GM18909 (cell line): ENCODE results near the gene COL27A1.
"Not testable (repeated sequence)": the region's sequence is repeated elsewhere in the genome, so short reads cannot be mapped to it uniquely, and the experiment has no call there.

Experiments used
- ATAC-seq: cut with Tn5 transposase; IDR thresholded peaks from one replicate; pipeline ENCODE4 v1.9.1; 2021; ENCODE audit warnings: mild to moderate bottlenecking; ENCODE audit not compliant: unreplicated experiment, poor library complexity

Gene COL27A1

DNA sequence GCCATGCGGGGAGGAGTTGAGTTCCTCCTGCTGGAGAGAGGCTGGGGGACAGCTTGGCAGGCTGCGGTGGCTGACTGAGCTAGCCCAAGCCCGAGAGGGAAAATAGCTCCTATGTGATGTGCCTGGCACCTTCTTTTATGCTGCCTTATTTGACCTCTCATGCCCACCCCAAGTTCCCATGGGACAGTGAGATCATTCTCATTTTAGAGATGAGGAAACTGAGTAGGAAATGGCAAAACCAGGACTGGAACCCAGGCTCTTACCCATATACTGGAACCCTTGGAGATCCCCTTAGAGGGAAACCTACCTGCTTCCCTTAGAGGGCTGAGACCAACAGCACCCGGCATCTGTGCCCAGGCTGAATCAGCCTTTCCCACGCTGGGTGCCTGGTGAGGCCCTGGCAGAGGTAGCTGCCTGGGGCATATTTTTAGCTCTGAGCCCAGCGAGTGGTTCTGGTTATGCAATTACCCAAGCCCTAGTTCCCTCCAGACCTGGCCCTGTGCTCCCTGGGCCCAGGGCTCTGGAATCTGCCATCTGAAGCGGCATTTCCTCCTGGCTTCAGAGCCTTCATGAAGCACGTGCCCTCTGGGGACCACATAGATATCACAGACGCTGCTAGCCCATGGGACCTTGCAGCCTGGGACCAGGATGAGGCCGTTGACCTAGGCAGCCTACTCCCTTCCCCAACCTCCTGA lies 23.6 kb downstream of the COL27A1 start:
- no peak for ATAC-seq

DNA sequence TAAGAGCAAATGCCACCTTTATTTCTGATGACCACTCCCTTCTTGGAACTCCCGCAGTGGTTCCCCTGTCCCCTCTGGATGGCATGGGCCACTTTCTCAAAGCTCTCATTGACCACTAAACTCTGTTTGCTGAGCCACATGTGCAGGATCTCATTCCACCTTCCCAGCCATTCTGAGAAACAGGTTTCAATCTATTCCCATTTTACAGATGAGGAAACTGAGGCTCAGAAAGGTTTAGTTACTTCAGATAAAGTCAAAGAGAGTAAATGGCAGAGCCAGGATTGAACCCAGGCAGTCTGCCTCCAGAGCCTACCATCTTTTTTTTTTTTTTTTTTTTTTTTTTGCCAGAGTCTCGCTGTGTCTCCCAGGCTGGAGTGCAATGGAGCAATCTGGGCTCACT lies 24.2 kb downstream of the COL27A1 start:
- no peak for ATAC-seq

DNA sequence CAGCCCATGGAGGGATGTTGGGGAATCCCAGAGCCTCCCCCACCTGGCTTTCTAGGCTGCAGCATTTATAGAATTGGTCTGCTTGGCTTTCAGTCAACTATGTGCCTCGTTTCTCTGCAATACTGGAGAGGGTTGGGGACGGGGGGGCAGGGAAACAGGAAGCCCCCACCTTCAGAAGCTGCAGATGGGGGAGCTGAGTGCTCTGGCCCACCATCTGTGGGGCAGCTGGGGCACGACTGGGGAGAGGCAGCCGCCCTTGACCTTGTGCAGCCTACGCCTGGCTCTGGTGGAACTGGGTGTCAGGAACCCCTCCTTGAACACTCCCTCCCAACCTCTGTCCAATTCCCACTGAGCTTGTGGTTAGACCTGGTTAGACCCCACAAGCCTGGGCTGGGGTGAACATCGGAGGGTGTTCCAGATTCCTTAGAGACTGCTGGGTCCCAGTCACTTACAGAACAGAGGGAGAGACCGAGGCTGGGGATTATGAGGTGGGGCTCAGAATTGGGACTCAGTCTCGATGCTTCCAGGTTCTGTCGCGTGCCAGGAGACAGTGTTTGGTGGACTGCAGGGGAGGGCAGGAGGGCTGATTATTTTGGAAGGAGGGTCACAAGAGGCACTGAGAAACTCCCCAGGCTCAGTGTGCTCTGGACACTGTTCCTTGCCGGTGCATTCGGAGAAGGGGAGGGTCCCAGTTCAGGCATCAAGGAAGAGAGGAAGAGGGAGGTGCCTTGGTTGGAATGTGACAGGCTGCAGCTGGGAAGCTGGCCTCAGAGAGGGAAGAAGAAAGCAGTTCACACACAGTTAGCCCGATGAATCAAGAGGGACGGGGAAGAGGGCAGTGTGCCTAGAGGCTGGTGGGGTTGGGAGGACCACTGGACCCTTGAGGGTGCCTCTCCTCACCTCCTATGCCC lies 25.6 kb downstream of the COL27A1 start:
- ATAC-seq, result no peak

DNA sequence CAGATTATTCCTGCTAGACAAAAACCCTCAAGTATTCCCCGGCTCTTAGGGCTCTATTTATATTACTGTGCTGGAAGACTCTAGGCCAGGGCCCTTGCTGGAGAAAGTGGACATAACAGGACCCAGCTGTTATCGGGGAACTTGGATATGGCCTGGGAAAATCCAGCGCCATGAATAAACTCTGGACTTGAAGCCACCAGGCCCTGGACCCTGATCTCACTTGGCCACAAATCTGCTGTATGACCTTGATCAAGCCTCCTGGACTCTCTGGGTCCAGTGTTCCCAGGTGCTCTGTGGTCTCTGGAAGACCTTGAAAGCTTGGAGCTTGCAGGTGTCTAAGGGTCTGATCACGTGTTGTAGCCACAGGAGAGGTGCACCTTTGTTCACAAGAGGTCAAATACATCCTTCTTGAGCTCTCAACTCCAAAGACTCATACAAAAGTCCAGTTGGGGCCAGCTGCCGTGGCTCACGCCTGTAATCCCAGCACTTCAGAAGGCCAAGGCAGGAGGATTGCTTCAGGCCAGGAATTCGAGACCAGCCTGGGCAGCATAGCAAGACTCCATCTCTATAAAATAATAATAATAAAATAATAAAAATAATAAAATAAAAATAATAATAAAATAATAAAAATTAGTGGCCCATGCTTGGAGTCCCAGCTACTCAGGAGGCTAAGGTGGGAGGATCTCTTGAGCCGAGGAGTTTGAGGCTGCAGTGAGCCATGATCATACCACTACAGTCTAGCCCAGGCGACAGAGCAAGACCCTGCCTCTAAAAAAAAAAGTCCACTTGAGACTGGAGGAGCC lies 26.5 kb downstream of the COL27A1 start:
- ATAC-seq, result no peak

DNA sequence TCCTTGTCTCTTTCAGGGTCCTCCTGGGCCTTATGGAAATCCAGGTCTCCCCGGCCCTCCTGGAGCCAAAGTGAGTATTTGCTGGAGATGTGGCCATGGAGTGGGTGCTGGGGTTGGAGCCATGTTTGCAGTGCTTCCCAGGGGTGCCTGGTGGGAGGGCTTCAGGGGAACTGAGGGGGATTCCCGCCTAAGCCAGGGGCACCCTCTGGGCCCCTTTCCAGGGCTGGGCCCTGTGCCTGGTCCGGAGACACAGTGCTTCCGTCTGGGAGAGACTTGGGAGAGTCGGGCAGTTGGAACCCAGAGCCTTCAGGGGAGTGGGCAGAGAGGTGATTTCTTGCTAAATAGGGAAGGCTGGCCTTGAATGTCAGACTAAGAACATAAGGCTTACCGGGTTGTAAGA lies 27.7 kb downstream of the COL27A1 start:
- no peak for ATAC-seq

DNA sequence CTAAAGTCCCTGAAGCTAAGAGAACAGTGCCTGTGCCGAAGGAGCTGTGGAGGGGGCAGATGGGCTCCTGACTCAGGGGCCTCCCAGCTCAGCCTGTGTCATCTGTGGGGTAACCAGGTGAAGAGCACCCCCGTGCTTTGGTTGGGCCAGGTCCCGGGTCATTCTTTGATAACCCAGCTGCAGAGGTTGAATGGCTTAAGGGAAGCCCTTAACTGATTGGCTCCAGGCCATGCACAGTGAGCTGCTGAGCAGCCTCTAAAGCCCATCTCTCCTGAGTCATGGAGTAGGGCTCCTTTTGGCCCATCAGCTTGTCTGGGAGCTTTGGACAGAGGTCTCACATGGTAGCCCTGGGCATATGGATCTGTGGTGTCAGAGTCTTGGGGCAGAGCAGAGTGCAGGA lies 28.7 kb downstream of the COL27A1 start:
- no peak for ATAC-seq

DNA sequence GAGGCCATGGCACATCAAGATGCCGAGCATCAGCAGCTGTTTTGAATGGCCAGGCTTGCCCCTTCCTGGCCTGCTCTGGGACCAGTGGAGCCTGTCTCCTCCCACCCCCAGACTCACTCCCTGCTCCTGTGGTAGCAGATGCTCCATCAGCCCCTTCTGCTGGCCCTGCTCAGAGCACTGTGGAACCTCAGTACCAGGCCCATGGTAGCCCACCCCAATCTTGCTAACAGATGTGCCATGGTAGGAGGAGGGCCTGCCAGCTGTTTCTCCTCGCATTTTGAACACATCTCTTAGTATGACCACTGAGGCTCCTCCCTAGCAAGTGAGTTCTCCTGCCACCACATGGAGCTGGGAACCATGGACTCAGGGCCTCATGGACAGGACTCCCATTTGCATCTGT lies 29.5 kb downstream of the COL27A1 start:
- ATAC-seq, result no peak

DNA sequence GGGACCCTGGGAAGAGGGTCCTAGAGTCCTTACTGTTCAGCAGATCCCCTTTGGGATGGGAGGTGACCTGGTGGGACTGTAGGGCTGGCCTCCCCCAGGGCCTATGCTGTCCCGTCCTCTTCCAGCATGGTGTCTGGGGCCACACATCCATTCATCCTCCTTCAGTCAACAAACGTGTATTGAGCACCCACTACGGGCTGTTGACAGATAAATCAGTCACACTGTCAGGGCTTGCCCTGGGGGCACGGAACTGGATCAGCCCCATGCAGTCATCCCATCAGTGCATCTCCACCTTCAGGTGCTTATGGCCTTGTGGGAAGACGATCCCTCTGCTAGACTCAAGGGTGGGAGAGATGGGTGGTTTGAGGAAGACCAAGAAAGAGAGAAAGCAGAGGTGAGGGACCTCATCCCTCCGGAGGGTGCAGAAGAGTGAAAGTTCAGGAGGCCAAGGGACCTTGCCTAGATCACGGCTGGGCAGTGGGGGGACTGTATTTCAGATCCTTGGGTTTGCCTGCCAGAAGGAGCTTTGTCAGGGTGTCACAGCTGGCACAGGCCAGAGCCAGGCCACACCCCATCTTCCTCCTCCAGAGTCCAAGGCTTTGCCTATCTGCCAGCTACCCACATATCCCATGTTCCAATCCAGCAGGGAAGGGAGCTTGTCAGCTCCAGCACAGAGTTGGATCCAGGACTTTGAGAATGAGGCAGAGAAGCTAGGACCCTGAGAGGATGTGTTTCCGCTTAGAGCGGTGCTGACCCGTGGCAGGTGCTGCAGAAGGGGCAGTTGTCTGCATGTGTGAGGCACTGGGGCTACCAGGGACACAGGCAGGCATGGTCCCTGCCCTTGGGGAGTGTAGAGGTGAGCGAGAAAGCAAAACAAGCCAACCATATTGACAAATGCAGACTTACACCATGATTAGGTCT lies 30.5 kb downstream of the COL27A1 start:
- no peak for ATAC-seq

DNA sequence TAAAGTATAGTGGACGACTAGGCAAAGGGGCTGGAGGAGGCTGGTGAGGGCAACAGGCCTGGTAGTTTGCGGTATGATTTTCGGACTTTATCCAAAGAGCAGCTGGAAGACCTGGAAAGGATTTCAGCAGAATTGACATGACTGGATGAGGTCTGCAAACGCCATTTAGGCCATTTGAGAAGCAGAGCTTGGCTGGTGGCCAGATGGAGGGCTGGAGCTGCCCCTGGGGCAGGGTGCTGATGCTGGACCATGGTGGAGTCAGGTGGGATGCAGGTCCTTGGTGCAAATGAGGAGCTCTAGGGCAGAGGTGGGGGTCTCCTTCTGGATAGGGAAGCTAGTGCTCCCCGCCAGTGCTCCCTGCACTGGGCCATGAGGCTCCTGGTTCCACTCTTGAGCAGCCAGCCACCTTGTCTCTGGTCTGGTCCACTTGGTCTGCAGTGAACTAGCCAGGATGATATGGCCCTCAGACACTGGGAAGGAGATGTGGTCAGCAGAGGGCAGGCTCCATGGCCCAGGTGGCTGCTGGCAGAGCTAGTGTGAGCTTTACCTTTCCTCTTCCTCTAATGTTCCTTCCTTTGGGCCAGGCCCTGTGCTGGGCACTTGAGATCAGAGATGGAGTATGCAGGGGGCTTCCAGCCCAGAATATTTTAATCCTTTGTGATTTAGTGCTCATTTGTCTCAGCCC lies 31.4 kb downstream of the COL27A1 start:
- ATAC-seq, result no peak

DNA sequence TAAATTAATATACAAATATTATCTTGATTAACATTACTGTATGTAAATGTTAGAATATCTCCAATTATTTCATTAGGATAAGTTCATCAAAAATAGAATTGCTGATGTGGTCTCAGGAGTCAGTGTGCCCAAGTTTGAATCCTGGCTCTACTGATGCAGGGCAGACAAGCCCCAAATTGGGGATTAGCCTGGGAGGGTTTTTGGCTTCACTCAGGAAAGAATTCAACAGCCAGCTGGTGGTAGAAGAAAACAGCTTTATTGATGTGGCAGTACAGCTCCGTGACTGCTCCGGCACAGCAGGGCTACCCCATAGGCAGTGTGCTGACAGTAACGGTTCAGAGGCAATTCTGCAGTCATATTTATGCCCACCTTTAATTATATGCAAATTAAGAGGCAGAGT lies 32.5 kb downstream of the COL27A1 start:
- no peak for ATAC-seq

DNA sequence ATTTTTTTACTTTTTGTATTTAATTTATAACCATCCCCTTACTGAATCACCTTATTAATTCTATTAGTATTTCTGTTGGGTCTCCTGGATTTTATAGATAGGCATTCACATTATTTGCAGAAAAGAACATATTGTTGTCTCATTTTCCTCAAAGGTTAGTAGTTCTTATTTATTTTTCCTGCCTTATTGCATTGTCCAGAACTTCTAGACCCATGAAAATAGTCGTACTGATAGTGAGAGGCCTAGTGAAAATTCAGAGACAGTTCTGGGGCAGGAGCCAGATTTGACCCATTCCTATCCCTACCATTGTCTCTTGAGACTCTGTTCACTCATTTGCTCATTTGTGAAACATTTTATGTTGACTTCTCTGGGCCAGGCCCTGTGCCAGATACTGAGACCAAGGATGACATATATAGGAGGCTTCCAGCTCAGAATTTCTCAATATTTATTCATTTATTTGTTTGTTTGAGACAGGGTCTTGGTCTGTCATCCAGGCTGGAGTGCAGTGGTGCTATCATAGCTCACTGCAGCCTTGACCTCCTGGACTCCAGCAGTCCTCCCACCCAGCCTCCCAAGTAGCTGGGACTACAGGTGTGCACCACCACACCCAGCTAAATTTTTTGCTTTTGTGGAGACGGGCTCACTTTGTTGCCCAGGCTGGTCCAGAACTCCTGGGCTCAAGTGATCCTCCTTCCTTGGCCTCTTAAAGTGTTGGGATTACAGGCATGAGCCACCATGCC lies 34.7 kb downstream of the COL27A1 start:
- no peak for ATAC-seq

DNA sequence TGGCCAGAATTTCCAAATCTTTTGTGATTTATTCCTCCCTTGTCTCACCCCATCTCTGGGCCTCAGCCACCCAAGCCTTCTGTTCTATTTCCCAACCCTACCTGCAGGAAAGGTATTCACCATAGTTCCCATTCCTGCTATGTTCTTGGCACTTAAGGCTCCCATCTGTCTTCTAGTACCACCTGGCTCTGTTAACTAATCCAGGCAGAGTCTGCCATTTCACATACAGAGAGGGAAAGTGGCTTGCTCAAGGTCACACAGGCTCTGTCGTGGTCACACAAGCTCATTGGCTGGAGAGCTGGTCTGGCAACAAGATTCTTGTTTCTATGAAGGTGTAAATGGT lies 35.2 kb downstream of the COL27A1 start:
- no peak for ATAC-seq

DNA sequence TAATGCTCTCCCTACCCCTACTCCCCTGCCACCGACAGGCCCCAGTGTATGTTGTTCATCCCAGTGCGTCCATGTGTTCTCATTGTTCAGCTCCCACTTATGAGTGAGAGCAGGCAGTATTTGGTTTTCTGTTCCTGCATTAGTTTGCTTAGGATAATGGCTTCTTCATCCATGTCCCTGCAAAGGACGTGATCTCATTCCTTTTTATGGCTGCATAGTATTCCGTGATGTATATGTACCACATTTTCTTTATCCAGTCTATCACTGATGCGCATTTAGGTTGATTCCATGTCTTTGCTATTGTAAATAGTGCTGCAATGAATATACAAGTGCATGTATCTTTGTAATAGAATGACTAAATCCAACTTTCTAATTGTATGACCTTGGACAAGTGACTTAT lies 36.1 kb downstream of the COL27A1 start:
- ATAC-seq, result not testable (repeated sequence)

DNA sequence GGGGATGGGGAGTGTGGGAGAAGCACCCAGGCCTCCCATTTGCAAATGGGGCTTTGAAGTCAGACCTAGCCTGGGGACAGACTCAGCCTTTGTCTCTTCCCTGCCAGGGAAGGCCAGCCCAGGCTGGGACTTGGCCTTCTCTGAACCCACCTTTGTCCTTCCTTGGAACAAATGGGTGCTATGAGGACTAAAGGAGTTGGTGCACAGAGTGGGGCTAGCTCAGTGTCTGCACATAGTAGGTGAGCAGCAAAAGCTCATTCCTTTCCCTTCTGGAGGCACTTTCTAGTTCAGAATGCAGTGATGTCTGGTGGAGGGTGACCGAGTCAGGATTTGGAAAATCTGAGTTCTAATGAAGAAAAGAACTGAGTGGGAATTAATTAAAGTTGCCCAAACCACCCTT lies 37.2 kb downstream of the COL27A1 start:
- no peak for ATAC-seq

DNA sequence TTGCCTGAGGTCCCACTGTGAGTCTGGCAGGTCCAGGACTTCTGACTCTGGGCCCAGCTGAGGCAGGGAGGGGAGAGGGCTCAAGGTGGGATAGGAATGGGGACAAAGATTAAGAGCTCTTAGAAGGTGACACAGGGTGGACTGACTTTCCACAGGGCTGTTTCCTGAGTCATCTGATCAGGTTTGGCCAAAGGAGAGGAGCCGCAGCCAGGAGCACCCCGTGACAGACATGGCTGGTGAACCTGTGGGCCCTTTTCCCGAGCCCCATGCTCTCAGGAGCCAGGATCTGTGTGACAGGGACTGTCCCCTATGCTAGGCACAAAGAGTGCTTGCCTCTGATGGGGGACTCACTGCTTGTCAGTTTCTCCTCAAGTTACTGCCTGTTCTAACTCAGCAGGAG lies 37.8 kb downstream of the COL27A1 start:
- ATAC-seq, result no peak

DNA sequence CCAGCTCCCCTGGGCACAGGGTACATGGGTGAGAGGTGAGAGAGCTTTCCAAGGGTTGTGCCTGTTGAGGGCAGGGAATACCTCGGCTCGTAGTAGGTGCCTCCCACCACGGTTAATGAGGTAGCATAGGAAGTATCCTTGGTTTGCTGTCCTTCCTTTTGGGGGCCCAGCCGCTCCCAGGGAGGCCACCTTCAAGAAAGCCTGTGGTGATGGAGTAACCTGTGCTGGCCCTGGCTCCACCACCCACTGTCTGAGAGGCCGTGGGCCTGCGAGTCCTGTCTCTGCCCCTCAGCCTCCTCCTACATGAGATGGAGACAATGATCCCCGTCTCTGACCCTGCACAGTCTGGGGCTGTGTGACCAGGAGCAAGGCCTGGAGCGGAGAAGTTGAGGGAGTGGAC lies 40.8 kb downstream of the COL27A1 start:
- ATAC-seq, result no peak

DNA sequence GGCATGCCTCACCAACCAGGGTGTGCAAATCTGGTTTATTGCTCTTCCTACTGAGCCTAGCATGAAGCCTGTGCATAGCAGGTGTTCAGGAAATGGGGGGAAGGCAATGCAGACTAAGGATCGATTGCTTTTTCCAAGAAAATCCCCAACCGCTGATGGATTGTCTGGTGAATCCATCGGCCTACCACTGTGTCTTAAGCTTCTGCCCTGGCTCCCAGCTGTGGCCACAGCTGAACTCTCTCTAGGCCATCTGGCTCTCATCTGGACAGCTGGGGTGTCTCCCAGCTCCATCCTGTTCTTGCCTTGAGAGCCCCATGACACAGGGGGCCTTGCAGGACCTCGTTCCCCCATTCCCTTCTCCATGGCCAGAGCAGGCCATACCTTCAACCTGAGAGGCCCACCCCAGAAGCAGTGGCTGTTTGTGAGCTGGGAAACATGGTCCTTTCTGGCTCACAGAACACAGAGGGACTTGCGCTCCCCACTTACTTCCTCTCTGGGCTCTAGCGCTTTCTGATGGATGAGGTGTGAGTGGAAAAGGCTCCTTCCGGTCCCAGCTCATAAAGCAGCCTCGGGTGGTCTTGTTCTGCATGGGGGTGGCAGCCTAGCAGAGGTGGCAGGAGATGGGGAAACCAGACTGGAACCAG lies 41.8 kb downstream of the COL27A1 start:
- no peak for ATAC-seq

DNA sequence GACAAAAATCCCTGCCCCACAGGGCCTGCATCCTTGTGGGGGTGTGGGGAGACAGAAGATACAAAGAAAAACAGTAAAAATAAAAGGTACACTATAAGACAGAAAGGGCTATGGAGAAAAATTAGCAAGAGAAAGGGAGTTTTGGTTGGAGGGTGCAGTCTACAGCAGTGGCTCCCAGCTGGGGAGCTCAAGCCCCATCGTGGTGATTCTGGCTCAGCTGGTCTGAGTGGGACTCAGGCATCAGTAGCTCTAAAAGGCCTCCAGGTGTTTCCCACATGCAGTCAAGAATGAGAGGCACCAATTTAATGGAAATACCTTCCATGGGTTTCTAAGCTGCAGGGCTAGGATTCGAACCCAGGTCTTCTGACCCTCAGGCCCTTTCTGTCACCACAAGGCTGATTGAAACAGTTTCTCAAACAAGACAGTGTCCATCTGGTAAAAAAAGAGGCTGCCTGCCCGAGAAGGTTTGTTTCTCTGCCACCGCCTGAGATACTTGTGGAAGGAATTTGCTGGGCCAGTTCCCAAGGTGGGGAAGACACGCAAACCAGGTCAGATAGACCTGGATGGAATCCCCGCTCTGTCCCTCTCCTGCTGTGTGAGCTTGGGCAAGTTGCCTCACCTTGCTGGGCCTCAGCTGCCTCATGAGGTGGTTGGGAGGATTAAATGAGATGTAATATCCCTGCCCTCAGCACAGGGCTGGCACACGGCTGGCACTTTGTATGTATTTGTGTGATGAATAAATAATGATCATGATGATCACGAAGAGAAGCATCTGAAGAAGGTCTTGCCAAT lies 43.1 kb downstream of the COL27A1 start:
- ATAC-seq, result no peak
